Duodenal mucosa (tissue), 2 donors: Measurements from ENCODE around the gene KDM2B.
"Not testable (repeated sequence)": the region's sequence is repeated elsewhere in the genome, so short reads cannot be mapped to it uniquely, and the experiment has no call there.

ENCODE experiments used
- H3K27ac ChIP-seq: one replicate; pipeline ENCODE4 v1.7.0; 2013; ENCODE audit warnings: low read depth, low read length
- H3K27me3 ChIP-seq, 2 donors: one replicate each; pipeline ENCODE4 v1.7.0; 2013; ENCODE audit warnings: low read length in 2 of 2, control low read depth in 1 of 2; ENCODE audit not compliant: insufficient read depth in 2 of 2, control insufficient read depth in 1 of 2
- H3K36me3 ChIP-seq, 2 donors: one replicate each; pipeline ENCODE4 v1.7.0; 2013; ENCODE audit warnings: low read length in 2 of 2, control low read depth in 1 of 2; ENCODE audit not compliant: insufficient read depth in 2 of 2, control insufficient read depth in 1 of 2
- H3K4me1 ChIP-seq, 2 donors: one replicate each; pipeline ENCODE4 v1.7.0; 2013; ENCODE audit warnings: low read length in 2 of 2, control low read depth in 1 of 2; ENCODE audit not compliant: insufficient read depth in 2 of 2, control insufficient read depth in 1 of 2
- H3K4me3 ChIP-seq, 2 donors: one replicate each; pipeline ENCODE4 v1.7.0; 2013; ENCODE audit warnings: low read length in 2 of 2, low read depth in 1 of 2
- H3K9ac ChIP-seq, 2 donors: one replicate each; pipeline ENCODE4 v1.7.0; 2013; ENCODE audit warnings: low read length in 2 of 2, low read depth in 1 of 2
- H3K9me3 ChIP-seq, 2 donors: one replicate each; pipeline ENCODE4 v1.7.0; 2013; ENCODE audit warnings: low read length in 2 of 2, control low read depth in 1 of 2; ENCODE audit not compliant: control insufficient read depth in 1 of 2

Gene KDM2B

GRCh38 chr12:121399391-121400331, 181.2 kb downstream of the KDM2B start, which contains the start of gene RNF34:
Gene RNF34 (plus strand): TSS chr12:121400118. CDS start chr12:121400213, 95 bp downstream.
- Histone ChIP-seq H3K9me3 (no peaks in the 10 kb centered on the region), H3K27ac (peak within 1 kb of the TSS; percentile 74), H3K4me3 (peak within 1 kb of the TSS; percentile 93 to 95), H3K27me3 (no peaks in the 10 kb centered on the region), H3K36me3 (peaks cover 0 to 1% of the 10 kb centered on the region in 2 donors), H3K4me1 (peaks cover 16 to 29% of the 10 kb centered on the region in 2 donors), H3K9ac (peak within 1 kb of the TSS; percentile 89 to 98)

- no peaks in the 10 kb centered on the region for H3K9me3 ChIP-seq
- H3K9ac ChIP-seq = no peak overlapping the region
- no peaks in the 10 kb centered on the region for H3K36me3 ChIP-seq
- H3K4me1 ChIP-seq = peaks cover 16 to 29% of the 10 kb centered on the region in 2 donors
- H3K27ac ChIP-seq = no peak overlapping the region
- peak overlapping the region in 1 of 2 donors; percentile 93 for H3K4me3 ChIP-seq
- H3K27me3 ChIP-seq = no peaks in the 10 kb centered on the region
These were observed 182.5 kb downstream of the KDM2B start for GRCh38 chr12:121398355-121398754.

- no peak overlapping the region for H3K4me3 ChIP-seq
- H3K9ac ChIP-seq = no peak overlapping the region
- peaks cover 16 to 29% of the 10 kb centered on the region in 2 donors for H3K4me1 ChIP-seq
These were observed 183.3 kb downstream of the KDM2B start for GRCh38 chr12:121397521-121397920.

GRCh38 chr12:121392325-121392716, 188.5 kb downstream of the KDM2B start:
- Histone ChIP-seq H3K27me3 (no peaks in the 10 kb centered on the region), H3K9ac (no peak overlapping the region), H3K4me1 (peaks cover 0 to 8% of the 10 kb centered on the region in 2 donors), H3K27ac (no peak overlapping the region), H3K9me3 (no peaks in the 10 kb centered on the region), H3K4me3 (peak overlapping the region; percentile 41 to 61), H3K36me3 (no peaks in the 10 kb centered on the region)

More at GRCh38 chr12:121397521-121397920, 183.3 kb downstream of the KDM2B start:
- no peaks in the 10 kb centered on the region for H3K36me3 ChIP-seq
- no peak overlapping the region for H3K27ac ChIP-seq
- H3K9me3 ChIP-seq = no peaks in the 10 kb centered on the region
- no peaks in the 10 kb centered on the region for H3K27me3 ChIP-seq

- Histone ChIP-seq H3K4me3 (peak overlapping the region; percentile 41 to 61), H3K9ac (peak overlapping the region in 1 of 2 donors; percentile 38), H3K36me3 (no peaks in the 10 kb centered on the region), H3K27ac (no peak overlapping the region), H3K27me3 (no peaks in the 10 kb centered on the region), H3K4me1 (peaks cover 0 to 8% of the 10 kb centered on the region in 2 donors), H3K9me3 (no peaks in the 10 kb centered on the region)
These were observed 189.1 kb downstream of the KDM2B start for GRCh38 chr12:121391619-121392324.

- no peak overlapping the region for H3K27ac ChIP-seq
- H3K27me3 ChIP-seq = no peaks in the 10 kb centered on the region
- H3K9ac ChIP-seq = no peak overlapping the region
- H3K4me3 ChIP-seq = no peak overlapping the region
- no peaks in the 10 kb centered on the region for H3K36me3 ChIP-seq
- peaks cover 0 to 8% of the 10 kb centered on the region in 2 donors for H3K4me1 ChIP-seq
- H3K9me3 ChIP-seq = no peaks in the 10 kb centered on the region
These were observed 190.0 kb downstream of the KDM2B start for GRCh38 chr12:121390856-121391255.

DNA sequence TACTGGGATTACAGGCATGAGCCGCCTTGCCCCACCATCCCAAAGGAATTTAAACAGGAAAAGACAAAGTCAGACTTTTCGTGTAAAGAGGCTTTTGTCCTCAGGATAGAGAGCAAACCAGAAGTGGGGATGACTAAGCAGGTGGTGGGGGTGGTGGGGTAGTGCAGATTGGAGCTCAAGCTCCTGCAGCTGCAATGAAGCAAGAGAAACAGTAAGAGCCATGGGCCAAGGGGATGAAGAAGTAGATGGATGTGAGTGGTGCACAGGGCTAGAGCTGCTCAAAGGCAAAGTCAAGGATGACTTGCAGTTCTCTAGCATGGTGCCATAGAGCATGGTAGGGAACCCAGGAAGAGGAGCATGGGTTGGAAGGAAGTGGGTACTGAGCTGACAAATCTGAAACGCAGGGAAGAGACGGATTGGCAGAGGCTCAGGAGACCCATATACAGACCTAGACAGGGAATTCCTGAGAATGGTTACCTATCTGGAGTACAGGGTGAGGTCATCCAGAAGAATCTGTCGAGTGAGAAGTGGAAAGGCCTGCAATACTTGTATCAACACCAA, 192.3 kb downstream of the KDM2B start:
- no peaks in the 10 kb centered on the region for H3K27me3 ChIP-seq
- no peak overlapping the region for H3K27ac ChIP-seq
- peaks cover 0 to 8% of the 10 kb centered on the region in 2 donors for H3K4me1 ChIP-seq
- no peaks in the 10 kb centered on the region for H3K36me3 ChIP-seq
- no peak overlapping the region for H3K9ac ChIP-seq
- no peaks in the 10 kb centered on the region for H3K9me3 ChIP-seq
- no peak overlapping the region for H3K4me3 ChIP-seq

DNA sequence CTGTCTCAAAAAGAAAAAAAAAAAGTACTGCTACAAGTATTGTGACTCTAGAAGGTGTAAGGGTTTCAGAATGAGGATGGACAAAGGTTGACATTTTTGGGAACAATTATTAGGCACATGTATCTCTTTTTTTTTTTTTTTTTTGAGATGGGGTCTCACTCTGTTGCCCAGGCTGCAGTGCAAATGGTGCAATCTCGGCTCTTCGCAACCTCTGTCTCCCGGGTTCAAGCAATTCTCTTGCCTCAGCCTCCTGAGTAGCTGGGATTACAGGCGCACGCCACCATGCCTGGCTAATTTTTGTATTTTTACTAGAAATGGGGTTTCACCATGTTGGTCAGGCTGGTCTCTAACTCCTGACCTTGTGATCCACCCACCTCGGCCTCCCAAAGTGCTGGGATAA, 195.9 kb downstream of the KDM2B start:
- H3K27me3 ChIP-seq, H3K9ac ChIP-seq, H3K4me3 ChIP-seq, H3K36me3 ChIP-seq, H3K4me1 ChIP-seq, H3K9me3 ChIP-seq, H3K27ac ChIP-seq: not testable (repeated sequence)

GRCh38 chr12:121383601-121384021, 197.2 kb downstream of the KDM2B start:
- H3K27ac ChIP-seq = no peak overlapping the region
- H3K9me3 ChIP-seq = no peaks in the 10 kb centered on the region
- no peaks in the 10 kb centered on the region for H3K27me3 ChIP-seq
- no peaks in the 10 kb centered on the region for H3K36me3 ChIP-seq
- H3K9ac ChIP-seq = no peak overlapping the region
- peak overlapping the region in 1 of 2 donors; percentile 13 for H3K4me3 ChIP-seq
- H3K4me1 ChIP-seq = peaks cover 0 to 6% of the 10 kb centered on the region in 2 donors

- H3K36me3 ChIP-seq = no peaks in the 10 kb centered on the region
- no peaks in the 10 kb centered on the region for H3K27me3 ChIP-seq
These were observed 200.9 kb downstream of the KDM2B start for GRCh38 chr12:121379945-121380344.

More at GRCh38 chr12:121379945-121380344, 200.9 kb downstream of the KDM2B start:
- Histone ChIP-seq H3K9ac (no peak overlapping the region), H3K27ac (no peak overlapping the region), H3K9me3 (no peaks in the 10 kb centered on the region), H3K4me3 (no peak overlapping the region), H3K4me1 (peaks cover 6 to 8% of the 10 kb centered on the region in 2 donors)
